Hippocampal formation (tissue), 2 donors: ENCODE measurements around the gene PRDM16.

ENCODE experiments used
- DNase-seq, 2 donors: peaks; one replicate each; lab custom pipeline; 2025; lab: John Stamatoyannopoulos, UW

The PRDM16 gene

GRCh38 chr1:3053986-3054385 is 15.0 kb upstream of the PRDM16 start:
- DNase-seq = no peak

GRCh38 chr1:3054474-3054873 is 14.5 kb upstream of the PRDM16 start:
- no peak for DNase-seq

GRCh38 chr1:3055051-3055450 is 14.0 kb upstream of the PRDM16 start:
- no peak for DNase-seq

- no peak for DNase-seq
These were observed 12.4 kb upstream of the PRDM16 start for GRCh38 chr1:3056641-3057040.

GRCh38 chr1:3058263-3059030 is 10.6 kb upstream of the PRDM16 start:
- DNase-seq = no peak

- no peak for DNase-seq
These were observed 8.9 kb upstream of the PRDM16 start for GRCh38 chr1:3060127-3060526.

- DNase-seq = no peak
These were observed 8.1 kb upstream of the PRDM16 start for GRCh38 chr1:3060601-3061551.

GRCh38 chr1:3061566-3061965 is 7.4 kb upstream of the PRDM16 start:
- DNase-seq = no peak

GRCh38 chr1:3061981-3062615 is 6.9 kb upstream of the PRDM16 start:
- no peak for DNase-seq

GRCh38 chr1:3062616-3063378 is 6.2 kb upstream of the PRDM16 start:
- DNase-seq = no peak

GRCh38 chr1:3063379-3064295 is 5.4 kb upstream of the PRDM16 start:
- no peak for DNase-seq

GRCh38 chr1:3064296-3064850 is 4.6 kb upstream of the PRDM16 start:
- DNase-seq = no peak

- no peak for DNase-seq
These were observed 4.1 kb upstream of the PRDM16 start for GRCh38 chr1:3064901-3065300.

GRCh38 chr1:3065396-3065795 is 3.6 kb upstream of the PRDM16 start:
- no peak for DNase-seq

GRCh38 chr1:3065797-3066196 is 3.2 kb upstream of the PRDM16 start:
- DNase-seq = no peak

GRCh38 chr1:3066250-3066711 is 2.7 kb upstream of the PRDM16 start:
- no peak for DNase-seq

GRCh38 chr1:3066826-3067225 is 2.2 kb upstream of the PRDM16 start:
- DNase-seq = no peak

GRCh38 chr1:3067301-3067670 is 1.7 kb upstream of the PRDM16 start:
- no peak for DNase-seq

- no peak for DNase-seq
These were observed 1.1 kb upstream of the PRDM16 start for GRCh38 chr1:3067671-3068563.
